CD14-positive monocyte (primary cell): ENCODE measurements around the gene CFAP61. TPM values are rescaled to one million over a fixed set of nuclear protein-coding genes. Genes with fewer than 3 reads are reported as not detected.

Experiments used
- DNase-seq, 3 donors: peaks; one replicate each; pipeline ENCODE4 v3.0.0-alpha.2; 2011 to 2022
- H2AFZ ChIP-seq: 2 replicates; pipeline ENCODE4 v1.6.0; 2012; ENCODE audit warnings: mild to moderate bottlenecking, low read depth, low read length, inconsistent platforms; ENCODE audit not compliant: insufficient read depth, poor library complexity, severe bottlenecking
- H3K27ac ChIP-seq, 2 donors: 1 replicate in 1 of 2; 2 replicates in 1 of 2; pipeline ENCODE4 v1.5.1; 2012 to 2013; ENCODE audit warnings: low read length in 2 of 2, control low read depth in 1 of 2, inconsistent platforms in 1 of 2, low read depth in 1 of 2, mild to moderate bottlenecking in 1 of 2
- H3K27me3 ChIP-seq, 2 donors: one replicate each; pipeline versions ENCODE4 v1.6.0 to v1.6.1; 2011 to 2013; ENCODE audit warnings: low read length in 2 of 2; ENCODE audit not compliant: control insufficient read depth in 2 of 2, insufficient read depth in 2 of 2
- H3K36me3 ChIP-seq, 2 donors: replicated peaks in 1 of 2; 1 replicate in 1 of 2; 2 replicates in 1 of 2; pipeline versions ENCODE4 v1.5.1 to v1.6.1; 2012 to 2013; ENCODE audit warnings: low read length in 2 of 2, control low read depth in 1 of 2, inconsistent platforms in 1 of 2, mild to moderate bottlenecking in 1 of 2; ENCODE audit not compliant: insufficient read depth in 2 of 2, control insufficient read depth in 1 of 2
- H3K4me1 ChIP-seq, 2 donors: 1 replicate in 1 of 2; 2 replicates in 1 of 2; pipeline versions ENCODE4 v1.5.1 to v1.6.1; 2012 to 2013; ENCODE audit warnings: low read length in 2 of 2, control low read depth in 1 of 2, inconsistent platforms in 1 of 2, mild to moderate bottlenecking in 1 of 2, moderate library complexity in 1 of 2; ENCODE audit not compliant: insufficient read depth in 2 of 2, control insufficient read depth in 1 of 2
- H3K4me2 ChIP-seq: replicated peaks from 2 replicates; pipeline ENCODE3; 2012; ENCODE audit warnings: low read length, moderate library complexity, mild to moderate bottlenecking; ENCODE audit not compliant: poor library complexity, severe bottlenecking; ENCODE audit errors: extremely low read depth
- H3K4me3 ChIP-seq, 3 experiments: fragments of 200-600 bp in 1 of 3; sonication (generic) in 1 of 3; replicated peaks in 1 of 3; 1 replicate in 2 of 3; 2 replicates in 1 of 3; pipeline ENCODE4 v1.5.1; 2011 to 2013; ENCODE audit warnings: low read length in 3 of 3, mild to moderate bottlenecking in 3 of 3, control low read depth in 2 of 3, low read depth in 2 of 3, inconsistent platforms in 1 of 3, moderate library complexity in 1 of 3
- H3K79me2 ChIP-seq: 2 replicates; pipeline ENCODE4 v1.6.0; 2012; ENCODE audit warnings: mild to moderate bottlenecking, control low read depth, inconsistent platforms, low read length, moderate library complexity; ENCODE audit not compliant: insufficient read depth
- H3K9ac ChIP-seq: 2 replicates; pipeline ENCODE4 v1.6.0; 2017; ENCODE audit warnings: low read length, mild to moderate bottlenecking; ENCODE audit not compliant: insufficient read depth, poor library complexity, severe bottlenecking
- H3K9me3 ChIP-seq, 2 donors: replicated peaks in 1 of 2; 1 replicate in 1 of 2; 2 replicates in 1 of 2; pipeline versions ENCODE4 v1.5.1 to v1.6.1; 2012 to 2013; ENCODE audit warnings: low read length in 2 of 2, control low read depth in 1 of 2; ENCODE audit not compliant: control insufficient read depth in 1 of 2, insufficient read depth in 1 of 2
- H4K20me1 ChIP-seq: 2 replicates; pipeline ENCODE4 v1.6.0; 2012; ENCODE audit warnings: mild to moderate bottlenecking, low read length, control low read depth, moderate library complexity; ENCODE audit not compliant: insufficient read depth
- H3K27ac Mint-ChIP-seq, 7 donors: one replicate each; pipeline ENCODE4 v1.8.0; 2020; ENCODE audit warnings: mild to moderate bottlenecking in 7 of 7, mixed read lengths in 7 of 7, moderate library complexity in 6 of 7, inconsistent platforms in 2 of 7
- H3K27me3 Mint-ChIP-seq, 3 donors: one replicate each; pipeline ENCODE4 v1.8.0; 2021 to 2022; ENCODE audit warnings: low read depth in 3 of 3, mild to moderate bottlenecking in 3 of 3, mixed read lengths in 3 of 3, moderate library complexity in 3 of 3, inconsistent platforms in 1 of 3
- H3K36me3 Mint-ChIP-seq, 2 donors: one replicate each; pipeline ENCODE4 v1.8.0; 2020; ENCODE audit warnings: mixed read lengths in 2 of 2, inconsistent platforms in 1 of 2, mild to moderate bottlenecking in 1 of 2
- H3K4me1 Mint-ChIP-seq: one replicate; pipeline ENCODE4 v1.8.0; 2020; ENCODE audit warnings: mild to moderate bottlenecking, mixed read lengths
- H3K4me3 Mint-ChIP-seq, 2 donors: one replicate each; pipeline ENCODE4 v1.8.0; 2020; ENCODE audit warnings: mild to moderate bottlenecking in 2 of 2, mixed read lengths in 2 of 2, moderate library complexity in 1 of 2
- H3K9me3 Mint-ChIP-seq, 7 donors: one replicate each; pipeline ENCODE4 v1.8.0; 2020 to 2022; ENCODE audit warnings: mixed read lengths in 7 of 7, mild to moderate bottlenecking in 6 of 7, moderate library complexity in 6 of 7, inconsistent platforms in 2 of 7
- CTCF ChIP-seq: fragments of 200-600 bp; IDR thresholded peaks from one replicate; pipeline ENCODE4 v1.8.0; 2022; ENCODE audit warnings: antibody characterized with exemption, mild to moderate bottlenecking
- WGBS: methylation state at CpG from one replicate; pipeline ENCODE4 v1.1.5; 2013; ENCODE audit warnings: missing lambda C conversion rate; ENCODE audit not compliant: insufficient coverage; 5-methylcytosine and 5-hydroxymethylcytosine counted together
- intact Hi-C, 2 donors: fragments of 100-400 bp; cut with micrococcal nuclease; formaldehyde crosslinking; loops; one replicate each; pipeline versions ENCODE4 v1.15.0 to v1.15.1; 2023
- polyA plus RNA-seq, 3 donors: library from polyadenylated mRNA; depleted of rRNA in 1 of 3; unstranded in 2 of 3; stranded (reverse) in 1 of 3; fragments of 300-500 nt in 2 of 3; fragments of >200 nt in 1 of 3; fragmentation: Illumina TruSeq in 2 of 3; gene quantifications; 1 replicate in 2 of 3; 2 replicates in 1 of 3; pipeline ENCODE4 v1.2.3, GENCODE V29; 2012 to 2021

CFAP61 gene
- polyA plus RNA-seq, 3 donors, result not detected

DNA sequence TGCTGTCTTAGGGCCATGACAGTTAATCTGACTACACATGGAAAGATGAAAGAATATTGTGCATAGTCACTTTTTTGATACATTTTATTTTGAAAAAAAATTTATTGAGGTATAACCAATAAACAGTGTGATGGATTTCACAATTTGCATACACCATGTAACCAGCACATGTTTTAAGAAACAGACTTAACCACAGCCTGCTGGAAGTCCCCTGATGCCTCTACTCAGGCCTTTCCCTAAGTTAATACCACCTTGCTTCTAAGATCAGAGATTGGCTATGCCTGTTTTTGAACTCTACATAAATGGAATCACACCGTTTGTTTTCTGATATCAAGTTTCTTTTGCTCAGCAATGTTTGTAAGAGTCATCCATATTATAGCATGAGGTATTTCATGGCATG, 136.3 kb downstream of the CFAP61 start:
- H3K27me3 ChIP-seq, result peaks cover 0 to 3% of the 10 kb centered on the region in 2 donors
- H3K36me3 ChIP-seq, result no peaks in the 10 kb centered on the region
- no peaks in the 10 kb centered on the region for H4K20me1 ChIP-seq
- Mint-ChIP-seq H3K27ac (no peak overlapping the region), H3K27me3 (peaks cover 0 to 2% (median 2%) of the 10 kb centered on the region in 3 donors), H3K4me1 (peaks cover 3% of the 10 kb centered on the region), H3K4me3 (no peak overlapping the region), H3K9me3 (no peaks in the 10 kb centered on the region), H3K36me3 (no peaks in the 10 kb centered on the region)
- no peaks in the 10 kb centered on the region for H3K9me3 ChIP-seq
- no peak overlapping the region for H2AFZ ChIP-seq
- H3K4me1 ChIP-seq, result no peaks in the 10 kb centered on the region
- H3K9ac ChIP-seq, result no peak overlapping the region
- no peak for TF ChIP-seq CTCF
- H3K27ac ChIP-seq, result no peak overlapping the region
- no peak overlapping the region for H3K4me3 ChIP-seq
- DNase-seq, result no peak
- no peak overlapping the region for H3K4me2 ChIP-seq
- WGBS, result no CpG with 5 or more reads among the region's 1 CpG
- intact Hi-C loops, result no loop called here
- no peaks in the 10 kb centered on the region for H3K79me2 ChIP-seq

GRCh38 chr20:20192366-20192765, 140.0 kb downstream of the CFAP61 start:
- Histone ChIP-seq H3K4me1 (no peaks in the 10 kb centered on the region), H3K36me3 (no peaks in the 10 kb centered on the region), H3K4me2 (no peak overlapping the region), H3K79me2 (no peaks in the 10 kb centered on the region), H3K4me3 (no peak overlapping the region), H3K27me3 (peaks cover 0 to 3% of the 10 kb centered on the region in 2 donors), H2AFZ (no peak overlapping the region), H3K27ac (no peak overlapping the region), H3K9me3 (no peaks in the 10 kb centered on the region), H3K9ac (no peak overlapping the region), H4K20me1 (no peaks in the 10 kb centered on the region)
- peaks cover 2 to 12% (median 8%) of the 10 kb centered on the region in 3 donors for H3K27me3 Mint-ChIP-seq
- TF ChIP-seq CTCF, result no peak
- H3K9me3 Mint-ChIP-seq, result no peaks in the 10 kb centered on the region
- H3K4me1 Mint-ChIP-seq, result no peaks in the 10 kb centered on the region
- intact Hi-C loops, result no loop called here
- no peaks in the 10 kb centered on the region for H3K36me3 Mint-ChIP-seq
- no peak for DNase-seq
- no peak overlapping the region for H3K4me3 Mint-ChIP-seq
- H3K27ac Mint-ChIP-seq, result no peak overlapping the region
- WGBS, result no CpG with 5 or more reads among the region's 6 CpGs
